Naive thymus-derived CD4-positive, alpha-beta T cell (primary cell): Measurements from ENCODE around the gene TRIO. TPM values are rescaled to one million over a fixed set of nuclear protein-coding genes. Genes with fewer than 3 reads are reported as not detected.

Source experiments
- ATAC-seq: fragments of 150-1000 bp; cut with Tn5 transposase; 2 replicates; pipeline ENCODE4 v1.10.0; 2021; ENCODE audit warnings: mild to moderate bottlenecking, moderate library complexity
- CTCF ChIA-PET: fragments of 350-600 bp; sonication (Branson Sonifier 250); formaldehyde crosslinking; loops from one replicate; lab custom pipeline; 2021; ENCODE audit warnings: antibody characterized with exemption; lab: Charles Lee
- POLR2A ChIA-PET: fragments of 350-600 bp; sonication (Branson Sonifier 250); formaldehyde crosslinking; loops from one replicate; lab custom pipeline; 2021; ENCODE audit warnings: antibody characterized with exemption, inconsistent platforms; lab: Charles Lee
- DNase-seq, 9 donors: peaks; one replicate each; pipeline versions ENCODE4 v3.0.0 to v3.0.0-alpha.2; 2020 to 2022; ENCODE audit warnings: mixed read lengths in 1 of 9
- H3K27ac ChIP-seq: one replicate; pipeline ENCODE4 v1.7.0; 2013; ENCODE audit warnings: mild to moderate bottlenecking, low read depth, low read length, moderate library complexity
- H3K27me3 ChIP-seq, 2 donors: one replicate each; pipeline ENCODE4 v1.7.0; 2013; ENCODE audit warnings: low read length in 2 of 2, mild to moderate bottlenecking in 2 of 2, moderate library complexity in 2 of 2; ENCODE audit not compliant: control insufficient read depth in 2 of 2, insufficient read depth in 2 of 2
- H3K36me3 ChIP-seq, 3 experiments: 1 replicate in 2 of 3; 2 replicates in 1 of 3; pipeline ENCODE4 v1.7.0; 2013; ENCODE audit warnings: low read length in 3 of 3, mild to moderate bottlenecking in 3 of 3, moderate library complexity in 1 of 3; ENCODE audit not compliant: insufficient read depth in 3 of 3, control insufficient read depth in 2 of 3
- H3K4me1 ChIP-seq, 2 donors: one replicate each; pipeline ENCODE4 v1.7.0; 2013; ENCODE audit warnings: low read length in 2 of 2, mild to moderate bottlenecking in 2 of 2, moderate library complexity in 1 of 2; ENCODE audit not compliant: control insufficient read depth in 2 of 2, insufficient read depth in 2 of 2
- H3K4me3 ChIP-seq: 2 replicates; pipeline ENCODE4 v1.7.0; 2013; ENCODE audit warnings: mild to moderate bottlenecking, low read length
- H3K9me3 ChIP-seq, 3 experiments: 1 replicate in 2 of 3; 2 replicates in 1 of 3; pipeline ENCODE4 v1.7.0; 2013; ENCODE audit warnings: low read length in 3 of 3; ENCODE audit not compliant: control insufficient read depth in 2 of 3
- H3K27ac Mint-ChIP-seq, 9 donors: one replicate each; pipeline ENCODE4 v1.8.0; 2020 to 2022; ENCODE audit warnings: mixed read lengths in 9 of 9, mild to moderate bottlenecking in 8 of 9, moderate library complexity in 5 of 9, inconsistent platforms in 2 of 9
- H3K27me3 Mint-ChIP-seq, 5 donors: one replicate each; pipeline ENCODE4 v1.8.0; 2021 to 2022; ENCODE audit warnings: mixed read lengths in 5 of 5, mild to moderate bottlenecking in 1 of 5
- H3K36me3 Mint-ChIP-seq, 5 donors: one replicate each; pipeline ENCODE4 v1.8.0; 2020 to 2022; ENCODE audit warnings: mixed read lengths in 5 of 5, mild to moderate bottlenecking in 3 of 5, inconsistent platforms in 1 of 5
- H3K4me1 Mint-ChIP-seq, 7 donors: one replicate each; pipeline ENCODE4 v1.8.0; 2020 to 2022; ENCODE audit warnings: mixed read lengths in 7 of 7, mild to moderate bottlenecking in 3 of 7, inconsistent platforms in 1 of 7
- H3K4me3 Mint-ChIP-seq, 10 donors: one replicate each; pipeline ENCODE4 v1.8.0; 2020 to 2022; ENCODE audit warnings: mild to moderate bottlenecking in 10 of 10, mixed read lengths in 10 of 10, moderate library complexity in 6 of 10, inconsistent platforms in 2 of 10
- H3K9me3 Mint-ChIP-seq, 11 donors: one replicate each; pipeline ENCODE4 v1.8.0; 2020 to 2022; ENCODE audit warnings: mixed read lengths in 11 of 11, mild to moderate bottlenecking in 4 of 11, inconsistent platforms in 1 of 11, moderate library complexity in 1 of 11
- intact Hi-C, 2 donors: fragments of 100-400 bp; cut with micrococcal nuclease; formaldehyde crosslinking; loops; one replicate each; pipeline ENCODE4 v1.15.1; 2023
- polyA plus RNA-seq, 2 donors: library from polyadenylated mRNA; unstranded; fragments of 300-500 nt; fragmentation: Illumina TruSeq; gene quantifications; one replicate each; pipeline ENCODE4 v1.2.3, GENCODE V29; 2021
- total RNA-seq, 6 experiments: library from RNA in 5 of 6; stranded (reverse) in 5 of 6; gene quantifications; 1 replicate in 5 of 6; 2 replicates in 1 of 6; pipeline ENCODE4 v1.2.3 and lab custom pipeline; 2021 to 2026

TRIO gene
- total and polyA plus RNA-seq, 7 experiments from 2014 or later: 0.16 to 45.9 (median 5.7) TPM

DNA sequence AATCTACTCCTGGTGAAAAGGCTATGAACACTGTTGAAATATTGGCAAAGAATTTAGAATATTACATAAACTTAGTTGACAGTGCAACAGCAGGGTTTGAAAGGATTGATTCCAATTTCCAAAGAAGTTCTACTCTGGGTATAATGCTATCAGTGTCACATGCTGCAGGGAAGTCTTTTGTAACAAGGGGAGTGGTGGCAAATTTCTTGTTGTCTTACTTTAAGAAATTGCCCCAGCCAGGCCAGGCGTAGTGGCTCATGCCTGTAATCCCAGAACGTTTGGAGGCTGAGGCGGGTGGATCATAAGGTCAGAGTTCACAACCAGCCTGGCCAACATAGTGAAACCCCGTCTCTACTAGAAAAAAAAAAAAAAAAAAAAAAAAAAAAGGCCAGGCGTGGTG is 352.2 kb downstream of the TRIO start:
- POLR2A ChIA-PET: no interaction called here
- H3K4me3 Mint-ChIP-seq: no peak overlapping the region
- H3K4me1 ChIP-seq: no peaks in the 10 kb centered on the region
- H3K36me3 Mint-ChIP-seq: peaks cover 0 to 3% (median 0%) of the 10 kb centered on the region in 5 donors
- H3K9me3 Mint-ChIP-seq: no peaks in the 10 kb centered on the region
- no peaks in the 10 kb centered on the region for H3K9me3 ChIP-seq
- H3K4me3 ChIP-seq: no peak overlapping the region
- ATAC-seq (no peak), DNase-seq (no peak)
- intact Hi-C loops: no loop called here
- CTCF ChIA-PET: no interaction called here
- H3K27me3 ChIP-seq: no peaks in the 10 kb centered on the region
- H3K36me3 ChIP-seq: no peaks in the 10 kb centered on the region
- peaks cover 0 to 7% (median 3%) of the 10 kb centered on the region in 7 donors for H3K4me1 Mint-ChIP-seq
- H3K27me3 Mint-ChIP-seq: no peaks in the 10 kb centered on the region
- H3K27ac Mint-ChIP-seq: no peak overlapping the region
- no peak overlapping the region for H3K27ac ChIP-seq

DNA sequence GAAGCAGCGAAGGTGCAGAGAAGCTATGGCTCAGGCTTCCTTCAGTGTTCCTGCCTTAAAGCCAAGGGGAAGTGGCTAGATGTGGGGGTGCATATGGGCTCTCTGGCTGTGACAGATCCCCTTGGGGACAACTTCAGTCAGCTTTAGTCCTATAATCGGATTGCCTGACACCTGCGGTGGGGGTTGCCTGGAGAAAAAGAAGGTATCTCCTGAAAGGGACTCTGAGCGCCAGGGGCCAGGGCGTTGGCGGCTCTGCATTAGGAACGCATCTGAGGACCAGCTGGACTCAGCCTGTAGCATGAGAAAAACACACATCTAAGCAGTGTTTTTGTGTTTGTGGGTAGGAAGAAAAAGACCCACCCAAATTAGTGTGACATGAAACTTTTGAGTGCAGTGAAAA is 354.2 kb downstream of the TRIO start:
- intact Hi-C loops: no loop called here
- no peaks in the 10 kb centered on the region for H3K36me3 ChIP-seq
- CTCF ChIA-PET: no interaction called here
- H3K4me3 ChIP-seq: no peak overlapping the region
- no peaks in the 10 kb centered on the region for H3K27me3 Mint-ChIP-seq
- no peaks in the 10 kb centered on the region for H3K27me3 ChIP-seq
- H3K9me3 ChIP-seq: no peaks in the 10 kb centered on the region
- no peaks in the 10 kb centered on the region for H3K9me3 Mint-ChIP-seq
- peaks cover 0 to 7% (median 3%) of the 10 kb centered on the region in 7 donors for H3K4me1 Mint-ChIP-seq
- H3K4me1 ChIP-seq: no peaks in the 10 kb centered on the region
- no peaks in the 10 kb centered on the region for H3K36me3 Mint-ChIP-seq
- POLR2A ChIA-PET: no interaction called here
- H3K4me3 Mint-ChIP-seq: no peak overlapping the region
- H3K27ac ChIP-seq: no peak overlapping the region
- H3K27ac Mint-ChIP-seq: no peak overlapping the region
- no peak for DNase-seq
- no peak for ATAC-seq

DNA sequence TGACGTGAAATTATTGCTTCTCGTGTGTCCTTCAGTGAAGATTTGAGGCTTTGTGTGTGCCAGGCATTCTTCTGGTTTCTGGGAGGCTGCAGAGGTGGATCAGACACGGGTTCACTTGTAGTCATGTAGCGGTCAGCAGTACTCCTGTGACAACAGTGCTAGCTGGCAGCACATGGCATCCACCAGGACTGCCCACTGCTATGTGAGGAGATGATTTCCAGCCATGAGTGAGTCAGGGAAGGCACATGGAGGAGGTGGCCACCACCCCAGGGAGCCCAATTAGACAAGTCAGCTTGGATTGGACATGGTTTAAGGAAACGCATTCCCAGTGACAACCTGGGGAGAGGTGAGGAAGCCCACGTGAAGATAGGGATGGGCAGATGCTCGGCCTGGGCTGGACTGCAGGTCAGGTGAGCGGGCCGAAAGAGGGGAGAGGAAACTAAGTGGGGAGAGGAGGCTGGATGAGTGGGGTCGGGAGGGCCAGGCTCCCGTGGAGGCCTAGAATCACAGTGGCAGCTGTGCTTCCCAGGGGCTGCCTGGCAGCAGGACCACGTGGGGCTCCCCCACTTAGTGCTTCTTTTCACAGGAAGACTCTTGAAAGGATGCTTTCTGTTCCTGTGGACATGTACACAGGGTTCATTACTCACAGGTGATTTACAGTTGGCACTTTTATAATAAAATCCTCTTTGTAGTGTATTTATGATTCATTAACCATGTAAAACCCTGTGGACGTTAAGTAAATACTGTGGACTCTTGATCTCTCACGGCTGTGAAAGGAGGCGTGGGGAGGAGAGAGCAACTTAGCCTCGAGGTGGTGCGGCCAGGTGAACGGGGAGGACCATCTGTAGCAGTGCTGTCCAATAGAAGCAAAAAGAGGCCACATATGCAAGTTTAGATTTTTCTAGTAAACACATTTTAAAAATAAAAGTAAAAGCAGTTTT is 358.5 kb downstream of the TRIO start:
- Mint-ChIP-seq H3K4me3 (no peak overlapping the region), H3K27ac (peak overlapping the region in 1 of 9 donors; percentile 74), H3K9me3 (no peaks in the 10 kb centered on the region), H3K27me3 (no peaks in the 10 kb centered on the region), H3K36me3 (no peaks in the 10 kb centered on the region), H3K4me1 (peaks cover 0 to 2% (median 0%) of the 10 kb centered on the region in 7 donors)
- ATAC-seq (no peak), DNase-seq (no peak)
- intact Hi-C loops: no loop called here
- Histone ChIP-seq H3K36me3 (no peaks in the 10 kb centered on the region), H3K27me3 (no peaks in the 10 kb centered on the region), H3K4me1 (no peaks in the 10 kb centered on the region), H3K9me3 (no peaks in the 10 kb centered on the region), H3K27ac (no peak overlapping the region), H3K4me3 (no peak overlapping the region)
- ChIA-PET CTCF (no interaction called here), POLR2A (interaction anchor here (0.5 kb wide), 1 partner anchor 169 kb away, joined by 6 read pairs; no protein-coding TSS in a partner anchor)

DNA sequence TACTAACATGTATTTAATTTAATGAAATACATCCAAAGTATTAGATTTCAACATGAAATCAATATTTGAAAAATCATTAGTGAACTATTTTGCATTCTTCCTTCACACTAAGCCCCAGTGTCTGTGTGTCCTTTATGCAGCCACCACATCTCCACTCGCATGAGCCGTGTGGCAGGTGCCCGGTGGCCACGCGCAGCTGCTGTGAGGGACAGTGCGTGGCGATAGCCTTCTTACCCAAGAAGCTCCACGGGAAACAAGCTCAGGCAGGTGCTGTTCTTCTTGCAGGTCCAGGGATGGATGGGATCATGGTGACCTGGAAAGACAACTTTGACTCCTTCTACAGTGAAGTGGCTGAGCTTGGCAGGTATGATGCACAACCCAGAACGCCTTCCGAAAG is 359.1 kb downstream of the TRIO start:
- Mint-ChIP-seq H3K4me3 (no peak overlapping the region), H3K4me1 (peaks cover 0 to 2% (median 0%) of the 10 kb centered on the region in 7 donors), H3K27ac (peak overlapping the region in 1 of 9 donors; percentile 56), H3K36me3 (no peaks in the 10 kb centered on the region), H3K9me3 (no peaks in the 10 kb centered on the region), H3K27me3 (no peaks in the 10 kb centered on the region)
- ATAC-seq (no peak), DNase-seq (no peak)
- no peaks in the 10 kb centered on the region for H3K9me3 ChIP-seq
- H3K36me3 ChIP-seq: no peaks in the 10 kb centered on the region
- CTCF ChIA-PET: no interaction called here
- no peak overlapping the region for H3K27ac ChIP-seq
- POLR2A ChIA-PET: interaction anchor here (0.5 kb wide), 1 partner anchor 168 kb away, joined by 6 read pairs; no protein-coding TSS in a partner anchor
- no peak overlapping the region for H3K4me3 ChIP-seq
- intact Hi-C loops: no loop called here
- no peaks in the 10 kb centered on the region for H3K4me1 ChIP-seq
- H3K27me3 ChIP-seq: no peaks in the 10 kb centered on the region

DNA sequence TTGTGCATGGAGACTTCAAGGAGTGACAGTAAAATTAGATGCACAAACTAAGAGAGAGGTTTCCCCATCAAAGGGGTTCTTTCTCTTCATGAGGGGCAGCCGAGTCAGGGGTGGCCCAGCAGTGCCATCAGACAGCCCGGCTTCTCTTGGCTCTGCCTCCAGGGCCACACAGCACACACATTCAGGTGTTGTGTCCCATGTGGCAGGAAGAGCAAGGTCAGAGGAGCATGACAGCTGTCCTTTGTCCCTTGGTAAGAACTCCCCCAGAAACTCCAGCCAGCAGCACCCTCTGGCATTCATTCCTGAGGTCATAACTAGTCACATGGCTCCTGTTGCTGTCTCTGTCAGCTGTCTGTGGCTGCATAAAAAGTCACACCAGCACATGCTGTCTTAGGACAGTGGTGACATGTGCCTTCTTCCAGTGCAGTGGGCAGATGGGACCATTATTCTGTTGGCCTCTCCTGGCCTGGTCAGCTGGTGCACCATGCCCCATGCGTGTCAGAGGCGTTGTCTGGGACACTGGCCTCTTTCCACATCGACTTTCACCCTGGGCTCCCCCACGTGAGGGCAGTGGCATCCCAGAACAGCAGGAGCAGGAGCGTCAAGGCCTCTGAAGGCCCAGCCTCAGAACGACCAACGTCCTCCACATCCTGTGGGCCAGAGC is 360.0 kb downstream of the TRIO start:
- CTCF ChIA-PET: no interaction called here
- Histone ChIP-seq H3K4me3 (no peak overlapping the region), H3K4me1 (no peaks in the 10 kb centered on the region), H3K27ac (no peak overlapping the region), H3K36me3 (no peaks in the 10 kb centered on the region), H3K9me3 (no peaks in the 10 kb centered on the region), H3K27me3 (no peaks in the 10 kb centered on the region)
- DNase-seq: no peak
- no peak overlapping the region for H3K4me3 Mint-ChIP-seq
- ATAC-seq: no peak
- peak overlapping the region in 1 of 9 donors; percentile 38 for H3K27ac Mint-ChIP-seq
- H3K36me3 Mint-ChIP-seq: no peaks in the 10 kb centered on the region
- POLR2A ChIA-PET: no interaction called here
- intact Hi-C loops: no loop called here
- H3K4me1 Mint-ChIP-seq: peaks cover 0 to 2% (median 0%) of the 10 kb centered on the region in 7 donors
- H3K9me3 Mint-ChIP-seq: no peaks in the 10 kb centered on the region
- H3K27me3 Mint-ChIP-seq: no peaks in the 10 kb centered on the region

DNA sequence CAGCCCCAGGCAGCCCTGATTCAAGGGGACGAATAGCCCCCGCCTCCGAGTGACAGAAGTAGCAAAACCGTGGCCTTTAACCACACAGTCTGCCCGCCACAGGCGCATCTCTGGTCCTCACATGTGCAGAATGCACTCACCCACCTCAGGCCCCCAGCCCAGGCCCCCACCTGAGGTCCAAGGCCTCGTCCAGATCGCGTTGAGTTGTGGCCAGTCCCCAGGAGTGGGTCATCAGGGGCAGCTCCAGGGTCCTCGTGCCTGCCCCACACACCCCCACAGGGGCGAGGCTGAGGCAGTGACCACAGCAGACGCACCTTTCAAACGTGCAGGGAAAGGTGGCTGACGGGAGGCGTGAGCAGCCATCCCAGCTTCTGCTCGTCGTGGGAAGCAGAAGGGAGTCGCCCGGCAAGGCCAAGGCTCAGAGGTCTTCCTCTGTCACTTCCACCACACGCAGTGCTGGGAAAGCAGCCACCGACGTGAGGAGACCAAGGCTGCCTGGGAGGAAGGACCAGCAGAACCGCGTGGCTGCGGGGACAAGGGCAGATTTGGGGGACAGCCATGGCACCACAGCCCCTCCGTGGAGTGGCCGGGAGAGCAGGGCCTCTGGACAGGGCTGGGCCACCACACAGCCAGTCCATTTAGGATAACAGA is 360.7 kb downstream of the TRIO start:
- POLR2A ChIA-PET: no interaction called here
- Histone ChIP-seq H3K9me3 (no peaks in the 10 kb centered on the region), H3K27me3 (no peaks in the 10 kb centered on the region), H3K27ac (no peak overlapping the region), H3K36me3 (no peaks in the 10 kb centered on the region), H3K4me3 (no peak overlapping the region), H3K4me1 (no peaks in the 10 kb centered on the region)
- no peaks in the 10 kb centered on the region for H3K36me3 Mint-ChIP-seq
- peaks cover 0 to 2% (median 0%) of the 10 kb centered on the region in 7 donors for H3K4me1 Mint-ChIP-seq
- no peaks in the 10 kb centered on the region for H3K27me3 Mint-ChIP-seq
- no peak overlapping the region for H3K4me3 Mint-ChIP-seq
- CTCF ChIA-PET: no interaction called here
- DNase-seq: no peak
- no peak for ATAC-seq
- H3K27ac Mint-ChIP-seq: no peak overlapping the region
- no peaks in the 10 kb centered on the region for H3K9me3 Mint-ChIP-seq
- intact Hi-C loops: no loop called here
